T-helper 17 cell (primary cell): ENCODE results near the gene ZNF483. TPM values are rescaled to one million over a fixed set of nuclear protein-coding genes. Genes with fewer than 3 reads are reported as not detected.
A peak's percentile ranks its signal among the peaks of the same experiment; 100 is the strongest.
"Not testable (repeated sequence)": the region's sequence is repeated elsewhere in the genome, so short reads cannot be mapped to it uniquely, and the experiment has no call there.

Experiments
- ATAC-seq: fragments of 150-1000 bp; cut with Tn5 transposase; 2 replicates; pipeline ENCODE4 v1.10.0; 2021; ENCODE audit warnings: mild to moderate bottlenecking, moderate library complexity
- DNase-seq, 3 donors: peaks; one replicate each; pipeline versions ENCODE4 v3.0.0 to v3.0.0-alpha.2; 2020 to 2021
- H3K9me3 ChIP-seq: one replicate; pipeline ENCODE4 v1.7.0; 2013; ENCODE audit warnings: low read length, mild to moderate bottlenecking; ENCODE audit not compliant: control insufficient read depth, poor library complexity, severe bottlenecking
- H3K27ac Mint-ChIP-seq: one replicate; pipeline ENCODE4 v1.8.0; 2022; ENCODE audit warnings: mild to moderate bottlenecking, moderate library complexity, mixed read lengths
- H3K27me3 Mint-ChIP-seq: one replicate; pipeline ENCODE4 v1.8.0; 2022; ENCODE audit warnings: mixed read lengths
- H3K36me3 Mint-ChIP-seq: one replicate; pipeline ENCODE4 v1.8.0; 2022; ENCODE audit warnings: low read depth, mixed read lengths
- H3K4me1 Mint-ChIP-seq: one replicate; pipeline ENCODE4 v1.8.0; 2022; ENCODE audit warnings: mild to moderate bottlenecking, mixed read lengths
- H3K4me3 Mint-ChIP-seq: one replicate; pipeline ENCODE4 v1.8.0; 2022; ENCODE audit warnings: mild to moderate bottlenecking, moderate library complexity, mixed read lengths
- total RNA-seq, 4 donors: library from RNA in 2 of 4; stranded (reverse) in 2 of 4; gene quantifications; one replicate each; pipeline ENCODE4 v1.2.3 and lab custom pipeline; 2022 to 2026

The ZNF483 gene
- total RNA-seq, 2 donors from 2014 or later = 21.2 to 21.4 TPM

GRCh38 chr9:111566234-111566633, 41.3 kb downstream of the ZNF483 start:
- Mint-ChIP-seq H3K36me3 (no peaks in the 10 kb centered on the region), H3K27ac (no peak overlapping the region)
- ATAC-seq = no peak

GRCh38 chr9:111568127-111568526, 43.1 kb downstream of the ZNF483 start:
- not testable (repeated sequence) for H3K36me3 Mint-ChIP-seq, DNase-seq, H3K27me3 Mint-ChIP-seq, H3K4me1 Mint-ChIP-seq, H3K9me3 ChIP-seq, H3K4me3 Mint-ChIP-seq, H3K27ac Mint-ChIP-seq, ATAC-seq

More at GRCh38 chr9:111566234-111566633, 41.3 kb downstream of the ZNF483 start:
- Mint-ChIP-seq H3K27me3 (no peaks in the 10 kb centered on the region), H3K4me1 (no peaks in the 10 kb centered on the region), H3K4me3 (no peak overlapping the region)
- H3K9me3 ChIP-seq = peaks cover 7% of the 10 kb centered on the region
- no peak for DNase-seq

- H3K27ac Mint-ChIP-seq = no peak overlapping the region
- no peaks in the 10 kb centered on the region for H3K4me1 Mint-ChIP-seq
- H3K4me3 Mint-ChIP-seq = no peak overlapping the region
- DNase-seq = no peak
- ATAC-seq = no peak
- peaks cover 6% of the 10 kb centered on the region for H3K9me3 ChIP-seq
- H3K36me3 Mint-ChIP-seq = peaks cover 2% of the 10 kb centered on the region
- no peaks in the 10 kb centered on the region for H3K27me3 Mint-ChIP-seq
Observed at GRCh38 chr9:111572950-111573604, 48.1 kb downstream of the ZNF483 start.

GRCh38 chr9:111582888-111583287, 57.9 kb downstream of the ZNF483 start:
- no peak overlapping the region for H3K4me3 Mint-ChIP-seq
- peaks cover 2% of the 10 kb centered on the region for H3K36me3 Mint-ChIP-seq
- no peaks in the 10 kb centered on the region for H3K9me3 ChIP-seq
- no peak for DNase-seq
- ATAC-seq = no peak
- no peaks in the 10 kb centered on the region for H3K4me1 Mint-ChIP-seq
- no peak overlapping the region for H3K27ac Mint-ChIP-seq
- H3K27me3 Mint-ChIP-seq = no peaks in the 10 kb centered on the region

- no peak for DNase-seq
- no peaks in the 10 kb centered on the region for H3K4me1 Mint-ChIP-seq
- no peak overlapping the region for H3K27ac Mint-ChIP-seq
- peaks cover 2% of the 10 kb centered on the region for H3K36me3 Mint-ChIP-seq
- no peak for ATAC-seq
- no peak overlapping the region for H3K4me3 Mint-ChIP-seq
- no peaks in the 10 kb centered on the region for H3K27me3 Mint-ChIP-seq
- H3K9me3 ChIP-seq = no peaks in the 10 kb centered on the region
Observed at GRCh38 chr9:111586378-111586777, 61.4 kb downstream of the ZNF483 start.

- DNase-seq (no peak), ATAC-seq (no peak)
- no peaks in the 10 kb centered on the region for H3K9me3 ChIP-seq
- no peak overlapping the region for H3K4me3 Mint-ChIP-seq
- no peaks in the 10 kb centered on the region for H3K27me3 Mint-ChIP-seq
- peaks cover 2% of the 10 kb centered on the region for H3K36me3 Mint-ChIP-seq
- H3K27ac Mint-ChIP-seq = no peak overlapping the region
- H3K4me1 Mint-ChIP-seq = no peaks in the 10 kb centered on the region
Observed at GRCh38 chr9:111588846-111589245, 63.9 kb downstream of the ZNF483 start.

GRCh38 chr9:111597852-111598732, 73.1 kb downstream of the ZNF483 start:
- ATAC-seq (peak; percentile 84), DNase-seq (peak; percentile 32 to 53 (median 42))
- peaks cover 26% of the 10 kb centered on the region for H3K27me3 Mint-ChIP-seq
- no peaks in the 10 kb centered on the region for H3K9me3 ChIP-seq
- peaks cover 13% of the 10 kb centered on the region for H3K4me1 Mint-ChIP-seq
- peak overlapping the region; percentile 93 for H3K4me3 Mint-ChIP-seq
- H3K36me3 Mint-ChIP-seq = no peaks in the 10 kb centered on the region
- H3K27ac Mint-ChIP-seq = peak overlapping the region; percentile 85

- Mint-ChIP-seq H3K4me1 (peaks cover 13% of the 10 kb centered on the region), H3K36me3 (no peaks in the 10 kb centered on the region), H3K27me3 (peaks cover 30% of the 10 kb centered on the region), H3K27ac (peak overlapping the region; percentile 85), H3K4me3 (peak overlapping the region; percentile 93)
- DNase-seq (no peak), ATAC-seq (peak; percentile 24)
- H3K9me3 ChIP-seq = no peaks in the 10 kb centered on the region
Observed at GRCh38 chr9:111598733-111599091, 73.7 kb downstream of the ZNF483 start.

- H3K9me3 ChIP-seq = no peaks in the 10 kb centered on the region
- DNase-seq (no peak), ATAC-seq (peak; percentile 24)
- Mint-ChIP-seq H3K36me3 (no peaks in the 10 kb centered on the region), H3K27ac (peak within 1 kb of the TSS; percentile 85), H3K4me1 (peaks cover 13% of the 10 kb centered on the region), H3K4me3 (peak within 1 kb of the TSS; percentile 93), H3K27me3 (peaks cover 33% of the 10 kb centered on the region)
Observed at GRCh38 chr9:111599092-111599954, 74.3 kb downstream of the ZNF483 start, which contains the start of gene PTGR1. PTGR1 (minus strand) TSS chr9:111599647; CDS start chr9:111597422, 2,225 bp downstream.

GRCh38 chr9:111599955-111600343, 75.0 kb downstream of the ZNF483 start:
- H3K36me3 Mint-ChIP-seq = no peaks in the 10 kb centered on the region
- H3K4me1 Mint-ChIP-seq = peaks cover 13% of the 10 kb centered on the region
- H3K27me3 Mint-ChIP-seq = peaks cover 33% of the 10 kb centered on the region
- H3K4me3 Mint-ChIP-seq = peak overlapping the region; percentile 93
- no peak for ATAC-seq
- H3K9me3 ChIP-seq = no peaks in the 10 kb centered on the region
- no peak overlapping the region for H3K27ac Mint-ChIP-seq
- no peak for DNase-seq

- ATAC-seq = no peak
- H3K27ac Mint-ChIP-seq = no peak overlapping the region
Observed at GRCh38 chr9:111601237-111602018, 76.4 kb downstream of the ZNF483 start.

GRCh38 chr9:111603041-111603440, 78.1 kb downstream of the ZNF483 start:
- H3K9me3 ChIP-seq = no peaks in the 10 kb centered on the region
- Mint-ChIP-seq H3K36me3 (no peaks in the 10 kb centered on the region), H3K4me3 (no peak overlapping the region), H3K27me3 (peaks cover 46% of the 10 kb centered on the region), H3K4me1 (peaks cover 11% of the 10 kb centered on the region), H3K27ac (no peak overlapping the region)
- no peak for DNase-seq
- no peak for ATAC-seq

More at GRCh38 chr9:111601237-111602018, 76.4 kb downstream of the ZNF483 start:
- no peaks in the 10 kb centered on the region for H3K36me3 Mint-ChIP-seq
- no peaks in the 10 kb centered on the region for H3K9me3 ChIP-seq
- peak overlapping the region; percentile 33 for H3K4me3 Mint-ChIP-seq
- no peak for DNase-seq
- peaks cover 40% of the 10 kb centered on the region for H3K27me3 Mint-ChIP-seq
- H3K4me1 Mint-ChIP-seq = peaks cover 13% of the 10 kb centered on the region
